GM21576 (cell line): ENCODE measurements around the gene DICER1.
"Not testable (repeated sequence)": the region's sequence is repeated elsewhere in the genome, so short reads cannot be mapped to it uniquely, and the experiment has no call there.

Experiments
- ATAC-seq: cut with Tn5 transposase; IDR thresholded peaks from one replicate; pipeline ENCODE4 v1.9.1; 2021; ENCODE audit warnings: mild to moderate bottlenecking, moderate library complexity; ENCODE audit not compliant: unreplicated experiment

Gene DICER1, protein sequence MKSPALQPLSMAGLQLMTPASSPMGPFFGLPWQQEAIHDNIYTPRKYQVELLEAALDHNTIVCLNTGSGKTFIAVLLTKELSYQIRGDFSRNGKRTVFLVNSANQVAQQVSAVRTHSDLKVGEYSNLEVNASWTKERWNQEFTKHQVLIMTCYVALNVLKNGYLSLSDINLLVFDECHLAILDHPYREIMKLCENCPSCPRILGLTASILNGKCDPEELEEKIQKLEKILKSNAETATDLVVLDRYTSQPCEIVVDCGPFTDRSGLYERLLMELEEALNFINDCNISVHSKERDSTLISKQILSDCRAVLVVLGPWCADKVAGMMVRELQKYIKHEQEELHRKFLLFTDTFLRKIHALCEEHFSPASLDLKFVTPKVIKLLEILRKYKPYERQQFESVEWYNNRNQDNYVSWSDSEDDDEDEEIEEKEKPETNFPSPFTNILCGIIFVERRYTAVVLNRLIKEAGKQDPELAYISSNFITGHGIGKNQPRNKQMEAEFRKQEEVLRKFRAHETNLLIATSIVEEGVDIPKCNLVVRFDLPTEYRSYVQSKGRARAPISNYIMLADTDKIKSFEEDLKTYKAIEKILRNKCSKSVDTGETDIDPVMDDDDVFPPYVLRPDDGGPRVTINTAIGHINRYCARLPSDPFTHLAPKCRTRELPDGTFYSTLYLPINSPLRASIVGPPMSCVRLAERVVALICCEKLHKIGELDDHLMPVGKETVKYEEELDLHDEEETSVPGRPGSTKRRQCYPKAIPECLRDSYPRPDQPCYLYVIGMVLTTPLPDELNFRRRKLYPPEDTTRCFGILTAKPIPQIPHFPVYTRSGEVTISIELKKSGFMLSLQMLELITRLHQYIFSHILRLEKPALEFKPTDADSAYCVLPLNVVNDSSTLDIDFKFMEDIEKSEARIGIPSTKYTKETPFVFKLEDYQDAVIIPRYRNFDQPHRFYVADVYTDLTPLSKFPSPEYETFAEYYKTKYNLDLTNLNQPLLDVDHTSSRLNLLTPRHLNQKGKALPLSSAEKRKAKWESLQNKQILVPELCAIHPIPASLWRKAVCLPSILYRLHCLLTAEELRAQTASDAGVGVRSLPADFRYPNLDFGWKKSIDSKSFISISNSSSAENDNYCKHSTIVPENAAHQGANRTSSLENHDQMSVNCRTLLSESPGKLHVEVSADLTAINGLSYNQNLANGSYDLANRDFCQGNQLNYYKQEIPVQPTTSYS (N-terminal part only)

GRCh38 chr14:95157327-95158189, at the start of gene DICER1:
Gene DICER1 (minus strand): TSS chr14:95157529. CDS start chr14:95133458, 24,071 bp downstream.
- peak; percentile 75 for ATAC-seq

DNA sequence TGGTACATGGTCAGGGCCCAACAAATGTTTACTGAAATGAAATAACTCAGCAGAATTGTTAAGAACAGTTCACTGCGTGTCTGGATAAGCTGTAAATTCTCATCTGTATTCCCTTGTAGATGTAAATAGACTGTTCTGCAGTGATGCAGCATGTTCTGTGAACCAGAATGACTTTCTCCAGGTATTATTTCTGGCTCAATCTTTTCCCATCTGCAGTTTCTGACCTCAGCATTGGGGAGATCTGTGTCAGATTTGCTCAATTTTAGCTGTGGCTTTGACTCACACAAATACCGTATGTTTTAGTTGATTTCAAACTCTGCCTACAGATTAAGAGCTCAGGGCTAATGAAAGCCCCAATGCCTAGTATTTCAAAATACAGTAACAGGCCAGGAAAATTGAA, 49.2 kb upstream of the DICER1 start:
- no peak for ATAC-seq

DNA sequence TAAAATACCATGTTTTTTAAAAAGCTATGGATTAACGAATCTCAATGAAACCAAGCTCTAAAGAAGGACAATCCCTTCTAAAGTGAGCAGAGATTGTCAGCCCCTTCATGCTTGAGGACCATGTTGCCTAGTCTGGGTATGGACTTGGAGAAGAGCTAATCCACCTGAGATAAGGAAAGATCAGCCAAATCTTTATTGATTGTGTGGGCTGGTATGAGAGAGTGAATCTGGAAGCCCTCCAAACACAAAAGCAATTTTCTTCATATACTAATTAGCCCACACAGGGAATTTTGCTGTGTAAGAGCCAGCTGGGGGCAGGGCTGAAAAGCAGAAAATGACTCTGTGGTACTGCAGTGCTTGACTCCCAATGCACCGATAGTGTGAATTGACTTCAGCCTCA, 47.4 kb upstream of the DICER1 start:
- ATAC-seq, result no peak

DNA sequence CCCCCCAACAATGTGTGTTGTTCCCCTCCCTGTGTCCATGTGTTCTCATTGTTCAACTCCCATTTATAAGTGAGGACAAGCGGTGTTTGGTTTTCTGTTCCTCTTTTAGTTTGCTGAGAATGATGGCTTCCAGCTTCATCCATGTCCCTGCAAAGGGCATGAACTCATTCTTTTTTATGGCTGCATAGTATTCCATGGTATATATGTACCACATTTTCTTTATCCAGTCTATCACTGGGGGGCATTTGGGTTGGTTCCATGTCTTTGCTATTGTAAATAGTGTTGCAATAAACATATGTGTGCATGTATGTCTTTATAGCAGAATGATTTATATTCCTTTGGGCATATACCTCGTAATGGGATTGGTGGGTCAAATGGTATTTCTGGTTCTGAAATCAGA, 44.4 kb upstream of the DICER1 start:
- not testable (repeated sequence) for ATAC-seq

DNA sequence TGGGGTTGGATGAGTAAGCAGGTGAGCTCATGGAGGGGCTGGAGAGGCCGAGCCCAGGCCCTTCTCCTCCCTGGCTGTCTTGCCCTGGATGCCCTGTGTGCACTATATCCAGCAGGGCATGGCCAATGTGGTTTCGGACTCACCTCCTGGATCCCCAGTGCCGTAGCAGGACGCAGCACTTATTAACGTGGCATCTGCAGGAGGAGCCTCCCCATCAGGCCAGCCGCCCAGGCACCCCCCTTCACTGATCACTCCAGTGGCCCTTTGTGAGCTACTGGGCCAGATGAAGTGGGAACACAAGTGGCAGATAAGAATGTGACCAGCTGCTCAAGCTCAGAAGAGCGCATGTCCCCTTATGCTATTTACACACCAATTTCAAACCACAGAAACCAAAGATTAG, 43.1 kb upstream of the DICER1 start:
- no peak for ATAC-seq

DNA sequence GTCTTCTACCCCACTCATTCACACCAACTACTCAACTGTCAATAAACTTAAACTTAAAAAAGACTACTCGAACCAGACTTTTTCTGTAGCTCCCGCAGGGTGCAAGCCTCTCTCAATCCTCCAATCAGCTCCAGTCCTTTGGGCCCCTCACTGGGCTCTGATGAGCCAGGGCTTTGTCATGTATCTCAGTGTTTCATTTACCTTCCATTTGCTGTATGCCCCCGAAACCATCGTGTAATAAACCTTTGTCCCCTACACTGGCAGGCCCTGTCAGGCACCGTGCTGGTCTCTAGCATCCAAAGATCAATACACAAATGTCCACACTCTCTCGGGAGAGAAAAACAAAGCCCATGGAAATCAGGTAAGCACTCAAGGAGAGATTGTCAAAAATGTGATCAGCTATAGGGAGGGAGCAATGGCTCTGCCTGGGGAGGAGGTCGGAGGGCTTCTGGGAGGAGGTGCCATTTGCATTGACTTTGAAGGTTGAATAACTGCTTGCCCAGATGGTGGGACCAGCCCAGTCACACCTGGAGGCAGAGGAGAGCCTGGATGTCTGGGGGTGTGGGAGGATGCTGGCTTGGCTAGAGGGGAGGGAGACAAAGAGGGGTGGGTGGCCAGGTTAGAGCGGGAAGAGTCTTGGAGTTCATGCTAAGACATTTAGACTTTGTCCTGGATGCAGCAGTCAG, 42.1 kb upstream of the DICER1 start:
- ATAC-seq, result no peak

DNA sequence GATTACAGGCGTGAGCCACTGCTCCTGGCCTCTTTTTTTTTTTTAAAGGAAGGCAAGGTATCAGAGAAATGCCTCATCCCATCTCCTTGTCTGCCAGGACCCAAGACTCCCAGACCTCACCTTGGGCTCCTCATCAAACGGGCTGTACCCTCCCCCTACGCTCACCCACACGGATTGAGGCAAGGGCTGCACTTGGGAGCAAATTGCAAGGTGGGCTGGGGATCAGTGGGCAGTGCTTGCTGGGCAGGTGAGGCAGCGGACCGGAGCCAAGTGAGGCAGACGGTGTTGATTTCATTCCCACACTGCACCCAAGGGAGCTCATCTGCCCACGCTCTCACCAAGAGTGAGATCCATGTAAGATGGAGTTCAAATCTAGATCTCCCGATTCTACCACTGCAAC, 41.0 kb upstream of the DICER1 start:
- ATAC-seq, result no peak

- ATAC-seq, result no peak
These were observed 40.2 kb upstream of the DICER1 start for GRCh38 chr14:95197551-95197950.

DNA sequence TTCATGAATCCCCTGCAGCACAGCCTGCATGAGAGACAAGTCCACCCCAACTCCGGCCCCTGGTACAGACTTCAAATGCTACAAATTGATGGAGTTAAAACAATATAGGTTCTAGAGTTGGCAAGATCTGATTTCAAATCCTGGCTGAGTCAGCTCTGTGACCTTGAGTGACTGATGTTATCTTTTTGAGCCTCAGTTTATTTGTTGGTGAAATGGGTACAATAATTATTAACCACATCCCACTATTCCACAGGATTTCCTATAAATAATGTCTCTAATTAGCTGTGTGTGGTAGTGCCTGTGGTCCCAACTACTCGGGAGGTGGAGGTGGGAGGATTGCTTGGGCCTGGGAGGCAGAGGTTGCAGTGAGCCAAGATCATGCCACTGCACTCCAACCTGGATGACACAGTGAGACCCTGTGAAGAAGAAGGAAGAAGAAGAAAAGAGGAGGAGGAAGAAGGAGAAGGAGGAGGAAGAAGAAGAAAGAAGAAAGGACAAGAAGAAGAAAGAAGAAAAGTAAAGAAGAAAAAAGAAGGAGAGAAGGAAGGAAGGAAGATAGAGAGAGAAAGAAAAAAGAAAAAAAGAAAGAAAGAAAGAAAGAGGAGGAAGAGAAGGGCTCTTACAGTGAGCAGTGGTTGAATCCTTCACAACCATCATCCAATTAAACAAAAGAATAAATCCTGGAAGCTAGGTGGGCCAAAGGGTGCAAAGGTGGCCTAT, 39.7 kb upstream of the DICER1 start:
- ATAC-seq, result no peak

DNA sequence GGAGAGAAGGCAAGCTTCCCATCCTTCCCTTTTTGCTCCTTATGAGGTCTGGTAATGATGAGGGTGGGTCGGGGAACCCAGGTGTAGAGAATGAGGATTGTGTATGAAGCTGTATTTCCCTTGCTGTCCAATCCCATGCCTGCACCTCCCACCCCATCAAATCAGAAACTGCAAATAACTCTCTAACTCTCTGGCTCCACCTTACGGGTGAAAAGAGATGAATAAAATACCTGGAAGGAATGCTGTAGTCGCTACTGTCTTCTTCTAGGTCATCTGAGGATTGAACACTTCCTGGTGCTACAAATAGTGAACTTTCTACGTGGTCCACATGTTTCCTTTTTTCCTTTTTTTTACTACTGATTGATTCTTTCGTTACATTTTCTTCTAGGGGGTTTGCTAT, 38.9 kb upstream of the DICER1 start:
- no peak for ATAC-seq

DNA sequence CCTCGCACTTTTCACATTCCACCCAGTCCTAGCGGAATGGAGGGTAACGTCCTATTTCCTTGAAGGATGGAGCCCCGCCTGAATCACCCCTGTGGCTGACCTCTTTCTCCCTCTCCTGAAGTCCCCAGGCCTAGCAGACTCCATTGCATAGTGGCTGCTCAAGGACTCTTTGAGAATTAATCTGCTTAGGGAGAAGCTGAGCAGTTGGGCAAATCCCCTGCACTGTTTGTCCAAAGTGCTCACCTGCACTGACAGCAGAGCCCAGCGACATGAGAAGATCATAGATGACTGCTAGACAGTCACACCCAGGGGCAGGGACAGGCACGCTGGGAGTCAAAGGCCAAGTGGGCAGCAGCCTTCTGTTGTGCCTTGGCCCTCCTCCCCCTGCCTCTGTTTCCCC, 37.7 kb upstream of the DICER1 start:
- no peak for ATAC-seq

DNA sequence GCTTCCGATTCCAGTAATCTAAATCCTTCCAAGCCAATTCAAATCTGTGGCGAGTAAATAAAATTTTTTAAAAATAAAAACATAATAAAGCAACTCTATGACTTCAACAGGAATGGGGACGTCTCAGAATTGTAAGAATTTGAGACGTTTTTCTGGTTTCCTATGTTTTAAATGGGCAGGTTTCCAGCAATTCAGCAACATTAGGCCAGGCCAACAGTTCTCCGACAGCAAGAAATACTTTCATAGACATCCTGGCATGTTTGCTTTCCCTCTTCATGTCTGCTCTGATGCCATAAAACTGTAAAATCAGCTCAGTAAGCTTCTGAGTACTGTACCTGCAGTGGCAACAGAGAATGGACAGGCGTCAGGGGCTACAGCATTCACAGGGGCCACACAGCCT, 35.8 kb upstream of the DICER1 start:
- no peak for ATAC-seq

DNA sequence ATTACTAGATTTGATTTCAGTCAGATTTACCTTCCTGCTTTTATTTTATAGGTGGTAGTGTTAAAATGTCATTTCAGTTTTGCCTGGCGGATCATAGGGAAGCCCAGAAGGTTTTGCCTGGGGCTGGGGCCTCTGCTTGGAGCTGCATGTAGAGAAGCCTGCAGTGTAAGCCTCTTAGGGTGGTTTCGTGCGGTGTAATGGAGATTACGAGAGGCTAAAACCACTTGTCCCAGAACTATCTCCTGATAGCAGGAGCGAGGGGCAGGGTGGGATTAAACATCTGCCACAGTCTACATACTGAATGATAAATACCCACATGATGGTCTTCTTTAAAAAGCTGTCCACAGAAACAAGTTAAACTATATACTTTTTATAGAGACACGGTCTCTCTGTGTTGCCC, 35.0 kb upstream of the DICER1 start:
- ATAC-seq, result no peak

DNA sequence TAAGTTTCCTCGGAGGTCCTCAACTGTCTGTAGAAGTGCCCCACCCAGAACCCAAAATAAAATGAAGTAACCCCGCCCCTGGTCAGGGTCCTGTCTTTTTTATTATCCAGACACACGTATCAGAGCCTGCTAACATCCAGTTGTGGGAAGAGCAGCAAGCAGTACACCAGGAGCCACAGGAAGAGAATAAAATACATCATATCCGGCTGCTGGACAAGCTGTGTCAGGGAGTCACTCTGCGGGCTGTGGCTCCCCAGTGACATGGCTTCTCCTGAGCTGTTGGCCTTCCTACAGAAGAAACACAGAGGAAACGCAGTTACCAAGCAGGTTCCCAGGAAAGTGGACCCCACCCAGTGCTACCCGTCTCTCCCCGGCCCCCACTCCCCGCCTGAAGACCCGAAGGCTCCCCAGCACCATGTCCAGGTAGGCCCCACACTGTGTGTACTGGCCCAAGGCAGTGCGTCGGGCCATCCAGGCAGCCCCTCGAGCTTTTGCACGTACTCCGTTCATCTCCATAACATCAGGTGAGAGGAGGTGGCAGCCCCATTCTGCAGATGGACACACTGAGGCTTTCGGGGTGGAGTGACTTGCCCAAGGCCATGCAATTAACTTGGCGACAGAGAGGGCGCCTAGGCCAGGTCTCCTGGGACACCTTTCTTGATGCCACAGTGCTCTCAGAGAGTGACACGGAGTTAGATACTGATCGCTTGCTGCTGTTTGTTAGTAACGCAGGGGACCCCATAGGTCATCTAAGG, 34.3 kb upstream of the DICER1 start:
- ATAC-seq, result no peak

GRCh38 chr14:95190857-95191256, 33.5 kb upstream of the DICER1 start:
- ATAC-seq, result no peak

GRCh38 chr14:95190346-95190840, 33.1 kb upstream of the DICER1 start:
- ATAC-seq, result no peak

GRCh38 chr14:95189367-95190132, 32.2 kb upstream of the DICER1 start:
- no peak for ATAC-seq

- no peak for ATAC-seq
These were observed 31.1 kb upstream of the DICER1 start for GRCh38 chr14:95188380-95188779.
